DOHH2 (cell line): ENCODE data around the gene DMPK.

Experiments used
- CTCF ChIP-seq: fragments of 200-600 bp; sonication (generic); IDR thresholded peaks from one replicate; pipeline ENCODE4 v1.5.1; 2014; ENCODE audit warnings: antibody characterized with exemption, mild to moderate bottlenecking, low read depth, low read length; ENCODE audit not compliant: poor library complexity, severe bottlenecking
- EZH2phosphoT487 ChIP-seq: fragments of 200-600 bp; sonication (generic); IDR thresholded peaks from 2 replicates; pipeline ENCODE4 v1.6.1; 2017; ENCODE audit warnings: borderline replicate concordance, mild to moderate bottlenecking, antibody characterized with exemption, low read length, moderate library complexity, mixed read lengths

- TF ChIP-seq EZH2phosphoT487, result no peak
- TF ChIP-seq CTCF, result no peak
Observed at GRCh38 chr19:45822716-45823115, 40.4 kb upstream of the DMPK start.
